ENCODE results near the gene ZNF768.

The ZNF768 gene

GRCh38 chr16:30526137-30526822 is at the start of gene ZNF768:
Gene ZNF768, minus strand, starts transcription at chr16:30526566. Its CDS starts 153 bp downstream, at chr16:30526413.
- DNase-seq (ENCODE audit: low read depth in 3 of 3) = peak in 1 of 3 experiments; percentile 38

- no peak for DNase-seq (ENCODE audit: low read depth in 3 of 3)
Observed at GRCh38 chr16:30574678-30575077, 48.3 kb upstream of the ZNF768 start.

DNA sequence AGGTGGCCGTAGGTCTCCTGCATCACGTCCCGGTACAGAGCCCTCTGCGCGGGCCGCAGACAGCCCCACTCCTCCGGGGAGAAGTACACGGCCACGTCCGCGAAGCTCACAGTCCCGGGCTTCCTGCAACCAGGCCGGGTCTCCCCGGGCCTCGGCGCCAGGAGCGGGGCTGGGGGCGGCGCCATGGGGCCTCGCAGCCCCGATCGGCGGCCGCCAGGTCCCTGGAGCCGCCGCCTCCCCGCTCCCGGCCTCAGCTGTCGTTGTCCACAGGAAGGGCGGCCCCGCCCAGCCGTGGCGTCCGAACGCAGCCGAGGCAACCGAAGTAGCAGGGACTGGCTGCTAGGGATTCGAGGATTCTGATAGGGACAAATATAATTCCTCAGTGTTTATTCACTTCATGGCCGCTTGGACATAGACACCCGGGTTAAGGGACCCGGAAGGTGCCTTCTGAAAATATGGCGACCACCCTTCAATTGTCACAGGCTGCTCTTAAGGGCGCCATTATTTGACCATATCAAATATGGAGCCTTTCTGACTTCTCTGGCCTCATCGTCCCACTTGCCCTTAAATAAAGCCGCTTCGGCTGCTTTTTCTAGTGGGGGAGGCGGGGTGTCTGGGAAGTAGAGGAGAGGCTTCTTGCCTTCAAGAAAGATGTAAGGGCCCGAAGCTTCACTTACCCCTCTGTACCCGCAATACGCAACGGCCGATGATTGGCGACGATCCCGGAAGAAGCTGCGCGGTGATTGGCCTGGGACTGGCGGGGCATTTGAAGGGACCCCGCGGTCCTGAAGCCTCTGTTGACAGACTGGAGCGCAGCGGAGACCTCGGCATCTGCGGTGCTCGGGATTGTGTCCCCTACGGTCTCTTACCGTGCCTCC is 45.3 kb upstream of the ZNF768 start, which contains the start of gene ZNF688:
Gene ZNF688 (minus strand): TSS at position 270 of the 878 bp plus-strand sequence. CDS start 85 bp downstream, at position 185.
- peak; percentile 79 to 92 (median 87) for DNase-seq (ENCODE audit: low read depth in 3 of 3)

GRCh38 chr16:30570636-30571444 is 44.5 kb upstream of the ZNF768 start:
- DNase-seq (ENCODE audit: low read depth in 3 of 3) = no peak

GRCh38 chr16:30569746-30570635 is 43.6 kb upstream of the ZNF768 start:
- DNase-seq (ENCODE audit: low read depth in 3 of 3) = no peak

GRCh38 chr16:30569281-30569680 is 42.9 kb upstream of the ZNF768 start:
- no peak for DNase-seq (ENCODE audit: low read depth in 3 of 3)

GRCh38 chr16:30567991-30568638 is 41.7 kb upstream of the ZNF768 start:
- peak in 1 of 3 experiments; percentile 34 for DNase-seq (ENCODE audit: low read depth in 3 of 3)

- DNase-seq (ENCODE audit: low read depth in 3 of 3) = peak in 2 of 3 experiments; percentile 57 to 61
Observed at GRCh38 chr16:30567160-30567990, 41.0 kb upstream of the ZNF768 start.

- DNase-seq (ENCODE audit: low read depth in 3 of 3) = no peak
Observed at GRCh38 chr16:30566531-30566930, 40.2 kb upstream of the ZNF768 start.

DNA sequence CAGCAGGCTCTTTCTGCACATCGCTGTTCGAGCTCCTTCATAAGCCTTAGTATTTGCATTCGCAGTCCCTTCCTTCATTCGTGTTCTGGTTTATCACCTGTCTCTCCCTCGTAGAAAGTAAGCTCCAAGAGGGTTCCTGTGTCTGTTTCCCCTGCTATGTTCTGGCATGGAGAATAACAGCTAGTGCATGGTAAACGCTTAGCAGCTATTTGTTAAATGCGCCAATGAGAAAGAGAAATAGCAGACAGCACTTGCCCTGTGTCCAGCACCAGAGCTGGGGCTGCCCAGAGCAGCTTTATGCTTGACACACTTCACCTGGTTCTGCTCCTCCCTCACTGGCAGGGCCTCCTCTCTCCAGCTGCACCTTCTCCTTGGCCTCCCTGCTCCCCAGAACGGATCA is 39.6 kb upstream of the ZNF768 start:
- DNase-seq (ENCODE audit: low read depth in 3 of 3) = no peak

- DNase-seq (ENCODE audit: low read depth in 3 of 3) = no peak
Observed at GRCh38 chr16:30565526-30565925, 39.2 kb upstream of the ZNF768 start.

DNA sequence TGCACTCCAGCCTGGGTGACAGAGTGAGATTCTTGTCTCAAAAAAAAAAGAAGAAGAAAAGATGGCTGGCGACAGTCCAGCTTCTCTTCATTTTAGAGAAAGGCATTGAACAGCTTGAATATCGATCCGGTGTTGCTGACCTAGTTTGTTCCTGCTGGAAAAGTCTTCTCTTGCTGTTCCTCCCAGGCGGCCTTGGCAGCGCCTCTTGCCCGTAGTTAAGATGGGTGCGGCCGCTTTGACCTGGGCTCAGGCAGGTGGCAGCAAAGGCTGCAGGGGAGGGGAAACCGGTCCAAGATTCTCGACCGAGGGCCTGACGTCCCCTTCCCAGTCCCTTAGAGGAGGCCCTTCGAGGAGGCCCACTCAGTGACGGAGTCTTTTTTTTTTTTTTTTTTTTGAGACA is 35.7 kb upstream of the ZNF768 start:
- DNase-seq (ENCODE audit: low read depth in 3 of 3) = no peak

DNA sequence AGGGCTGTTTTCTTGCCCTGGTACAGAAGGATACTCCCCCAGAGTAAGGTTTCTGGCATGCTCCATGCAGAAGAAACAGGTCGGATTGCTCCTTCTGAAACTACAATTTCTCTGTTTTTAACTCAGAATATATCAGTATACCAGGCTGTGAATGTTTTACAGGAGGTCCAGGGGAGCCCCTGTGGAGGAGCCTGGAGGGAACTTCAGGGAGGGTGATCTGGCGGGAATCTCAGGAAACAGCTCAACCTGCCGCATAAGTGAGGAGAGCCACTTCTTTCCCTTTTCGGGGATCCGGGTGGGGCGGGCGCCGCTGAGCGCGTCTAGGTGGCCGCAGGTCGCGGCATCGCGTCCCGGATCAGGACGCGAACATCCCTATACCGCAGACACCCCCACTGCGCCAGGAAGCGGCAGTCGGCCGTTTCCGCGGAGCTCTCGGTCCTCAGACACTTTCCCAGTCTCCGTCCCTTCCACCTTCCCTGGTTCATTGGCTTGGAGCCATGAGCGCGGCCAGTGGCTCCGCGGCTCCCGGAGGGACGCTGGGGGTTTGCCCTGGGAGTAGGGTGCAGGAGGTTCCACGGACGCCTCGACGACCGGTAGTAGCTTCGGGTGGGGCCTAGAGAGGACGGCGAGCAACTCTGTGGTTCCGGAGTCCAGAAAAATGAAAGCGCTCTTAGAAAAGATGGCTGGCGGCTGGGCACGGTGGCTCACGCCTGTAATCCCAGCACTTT is 34.9 kb upstream of the ZNF768 start:
- DNase-seq (ENCODE audit: low read depth in 3 of 3) = no peak

- DNase-seq (ENCODE audit: low read depth in 3 of 3) = no peak
Observed at GRCh38 chr16:30559690-30560089, 33.3 kb upstream of the ZNF768 start.

GRCh38 chr16:30558789-30559377 is 32.5 kb upstream of the ZNF768 start:
- DNase-seq (ENCODE audit: low read depth in 3 of 3) = no peak

GRCh38 chr16:30557957-30558788 is 31.8 kb upstream of the ZNF768 start, which contains the start of gene ZNF764:
Gene ZNF764, minus strand, starts transcription at chr16:30558374. Its CDS starts 192 bp downstream, at chr16:30558182.
- peak; percentile 88 to 96 (median 93) for DNase-seq (ENCODE audit: low read depth in 3 of 3)

DNA sequence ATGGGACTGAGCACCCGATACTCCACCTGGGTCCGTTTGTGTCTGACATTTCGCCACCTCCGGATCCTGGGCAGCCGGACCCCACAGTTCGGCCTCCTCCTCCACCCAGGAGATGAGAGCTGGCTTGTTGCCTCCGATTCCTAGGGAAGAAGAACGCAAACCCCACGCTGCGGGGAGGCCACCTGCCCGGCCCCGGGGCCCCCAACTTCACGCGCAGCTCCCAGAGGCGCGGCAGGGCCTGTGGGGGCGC is 31.3 kb upstream of the ZNF768 start:
- DNase-seq (ENCODE audit: low read depth in 3 of 3) = no peak

GRCh38 chr16:30556125-30556473 is 29.7 kb upstream of the ZNF768 start:
- DNase-seq (ENCODE audit: low read depth in 3 of 3) = no peak
